Measurements from ENCODE around the gene TBC1D1. TPM values are rescaled to one million over a fixed set of nuclear protein-coding genes. Genes with fewer than 3 reads are reported as not detected.
A peak's percentile ranks its signal among the peaks of the same experiment; 100 is the strongest.

The TBC1D1 gene
- total RNA-seq, 4 donors from 2014 or later: 122 to 258 (median 139) TPM

DNA sequence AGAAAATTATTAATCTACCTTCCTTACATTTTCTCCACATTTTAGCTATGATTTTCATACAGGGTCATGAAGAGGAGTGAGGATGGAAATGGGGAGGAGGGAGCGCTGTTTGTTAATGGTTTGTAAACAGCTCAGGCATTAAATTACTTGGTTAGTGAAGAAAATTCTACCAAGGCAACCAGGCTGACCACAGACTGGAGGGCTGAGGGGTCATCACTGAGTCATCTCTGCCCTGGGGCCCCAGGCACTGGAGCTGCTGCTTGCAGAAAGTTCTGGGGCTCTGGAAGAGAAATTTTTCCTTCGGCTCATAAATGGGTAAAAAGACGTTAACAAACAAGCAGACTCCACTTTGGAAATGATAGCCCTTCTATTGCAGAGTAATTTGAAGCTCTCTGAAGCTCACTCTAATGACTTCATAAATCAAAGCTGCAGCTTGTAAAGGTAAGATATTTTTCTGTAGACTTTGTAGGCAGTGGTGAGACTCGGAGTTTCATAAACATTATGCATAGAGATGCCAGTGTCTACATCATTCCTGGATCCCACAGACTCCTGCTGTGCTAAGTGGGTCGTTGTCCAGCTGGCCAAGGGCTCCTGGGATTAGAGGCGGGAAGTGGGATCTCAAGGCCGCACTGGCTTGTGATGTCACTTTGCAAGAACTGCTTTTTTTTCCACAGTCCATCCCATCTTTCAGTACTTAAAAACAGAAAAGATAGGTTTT, 228.9 kb downstream of the TBC1D1 start:
- H3K27ac ChIP-seq: peak overlapping the region; percentile 19 to 41 (median 32)

DNA sequence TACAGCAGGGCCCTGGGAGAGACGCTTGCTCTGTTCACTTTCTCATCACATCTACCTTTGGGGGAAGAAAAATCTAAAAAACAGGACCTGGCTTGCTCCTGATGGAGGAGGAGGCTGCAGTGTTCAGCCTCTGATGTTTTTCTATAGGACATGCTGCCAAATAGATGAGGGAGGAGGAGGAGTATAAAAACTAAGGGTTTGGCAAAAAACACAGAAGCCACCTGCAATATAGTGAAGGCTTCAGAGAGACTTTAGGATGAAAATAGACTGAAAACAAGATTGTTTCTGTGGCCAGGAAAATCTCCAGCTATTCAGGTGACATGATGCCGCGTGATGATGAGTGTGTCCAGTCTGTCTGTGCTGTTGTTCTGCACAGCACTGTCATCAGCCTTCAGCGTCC, 229.9 kb downstream of the TBC1D1 start:
- no peak for DNase-seq
- no peaks in the 10 kb centered on the region for H3K27me3 ChIP-seq
- in situ Hi-C loops (cut with MboI; ENCODE audit: low pct_ligation_motif_present in 1 of 4, low pct_unique_long_range_greater_than_20kb in 1 of 4, low sequenced_read_pairs in 3 of 4) (no loop called here), intact Hi-C loops (cut with DNase I; ENCODE audit: low total_unique reads) (no loop called here)
- 86 to 93% methylated on average over 4 of the region's 4 CpGs for WGBS, 2 donors (ENCODE audit: low coverage in 1 of 2)
- peaks cover 0 to 8% (median 0%) of the 10 kb centered on the region in 4 donors for H3K4me1 ChIP-seq
- no peak overlapping the region for H3K4me3 ChIP-seq
- peak overlapping the region in 3 of 4 donors; percentile 28 to 41 (median 35) for H3K27ac ChIP-seq
- no peaks in the 10 kb centered on the region for H3K9me3 ChIP-seq
- peaks cover 0 to 27% (median 5%) of the 10 kb centered on the region in 4 donors for H3K36me3 ChIP-seq
- TF ChIP-seq POLR2A (IDR thresholded peaks at IDR 0.05): no peak
- TF ChIP-seq, protein P1, sequence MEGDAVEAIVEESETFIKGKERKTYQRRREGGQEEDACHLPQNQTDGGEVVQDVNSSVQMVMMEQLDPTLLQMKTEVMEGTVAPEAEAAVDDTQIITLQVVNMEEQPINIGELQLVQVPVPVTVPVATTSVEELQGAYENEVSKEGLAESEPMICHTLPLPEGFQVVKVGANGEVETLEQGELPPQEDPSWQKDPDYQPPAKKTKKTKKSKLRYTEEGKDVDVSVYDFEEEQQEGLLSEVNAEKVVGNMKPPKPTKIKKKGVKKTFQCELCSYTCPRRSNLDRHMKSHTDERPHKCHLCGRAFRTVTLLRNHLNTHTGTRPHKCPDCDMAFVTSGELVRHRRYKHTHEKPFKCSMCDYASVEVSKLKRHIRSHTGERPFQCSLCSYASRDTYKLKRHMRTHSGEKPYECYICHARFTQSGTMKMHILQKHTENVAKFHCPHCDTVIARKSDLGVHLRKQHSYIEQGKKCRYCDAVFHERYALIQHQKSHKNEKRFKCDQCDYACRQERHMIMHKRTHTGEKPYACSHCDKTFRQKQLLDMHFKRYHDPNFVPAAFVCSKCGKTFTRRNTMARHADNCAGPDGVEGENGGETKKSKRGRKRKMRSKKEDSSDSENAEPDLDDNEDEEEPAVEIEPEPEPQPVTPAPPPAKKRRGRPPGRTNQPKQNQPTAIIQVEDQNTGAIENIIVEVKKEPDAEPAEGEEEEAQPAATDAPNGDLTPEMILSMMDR (IDR thresholded peaks at IDR 0.05): no peak
- no peak for TF ChIP-seq POLR2AphosphoS5 (IDR thresholded peaks at IDR 0.05)
- no peak for TF ChIP-seq EP300 (IDR thresholded peaks at IDR 0.05; ENCODE audit: low read depth)

More for the DNA sequence above, 228.9 kb downstream of the TBC1D1 start:
- H3K27me3 ChIP-seq: no peaks in the 10 kb centered on the region
- no peak for TF ChIP-seq EP300 (IDR thresholded peaks at IDR 0.05; ENCODE audit: low read depth)
- no peak for TF ChIP-seq POLR2AphosphoS5 (IDR thresholded peaks at IDR 0.05)
- no peak for TF ChIP-seq POLR2A (IDR thresholded peaks at IDR 0.05)
- intact Hi-C loops (cut with DNase I; ENCODE audit: low total_unique reads): no loop called here
- no peaks in the 10 kb centered on the region for H3K9me3 ChIP-seq
- 47 to 75% methylated on average over 7 of the region's 7 CpGs for WGBS, 2 donors (ENCODE audit: low coverage in 1 of 2)
- no peak for DNase-seq
- in situ Hi-C loops (cut with MboI; ENCODE audit: low pct_ligation_motif_present in 1 of 4, low pct_unique_long_range_greater_than_20kb in 1 of 4, low sequenced_read_pairs in 3 of 4): no loop called here
- no peak overlapping the region for H3K4me3 ChIP-seq
- H3K36me3 ChIP-seq: peaks cover 0 to 27% (median 5%) of the 10 kb centered on the region in 4 donors
- peaks cover 0 to 8% (median under 1%) of the 10 kb centered on the region in 4 donors for H3K4me1 ChIP-seq

DNA sequence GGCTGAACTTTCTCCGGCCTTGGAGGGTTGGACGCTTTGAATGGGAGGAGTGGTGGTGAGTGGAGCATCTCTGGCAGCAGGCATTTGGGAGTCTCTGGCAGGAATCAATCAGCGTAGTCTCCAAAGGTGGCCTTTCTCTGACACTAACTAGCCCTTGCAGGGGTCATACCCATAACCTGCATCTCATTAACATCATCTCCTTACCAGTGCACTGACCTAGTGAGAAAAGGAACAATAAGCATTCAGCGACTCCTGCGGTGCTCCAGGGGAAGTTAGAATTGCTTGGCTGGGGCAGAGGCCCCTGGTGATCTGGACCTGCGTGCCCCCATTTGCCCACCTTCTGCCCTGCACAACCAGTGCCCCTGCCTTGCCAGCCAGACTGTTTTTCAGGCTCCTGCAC, 231.2 kb downstream of the TBC1D1 start:
- no peak overlapping the region for H3K27ac ChIP-seq
- H3K27me3 ChIP-seq: no peaks in the 10 kb centered on the region
- WGBS, 2 donors (ENCODE audit: low coverage in 1 of 2): 85 to 98% methylated on average over 3 to 6 of the region's 6 CpGs
- intact Hi-C loops (cut with DNase I; ENCODE audit: low total_unique reads) (no loop called here), in situ Hi-C loops (cut with MboI; ENCODE audit: low pct_ligation_motif_present in 1 of 4, low pct_unique_long_range_greater_than_20kb in 1 of 4, low sequenced_read_pairs in 3 of 4) (no loop called here)
- no peak for DNase-seq
- no peak overlapping the region for H3K4me3 ChIP-seq
- TF ChIP-seq POLR2AphosphoS5 (IDR thresholded peaks at IDR 0.05) (no peak), POLR2A (IDR thresholded peaks at IDR 0.05) (no peak), EP300 (IDR thresholded peaks at IDR 0.05; ENCODE audit: low read depth) (no peak)
- TF ChIP-seq, protein P1 (IDR thresholded peaks at IDR 0.05): no peak
- no peaks in the 10 kb centered on the region for H3K9me3 ChIP-seq
- peaks cover 0 to 27% (median 4%) of the 10 kb centered on the region in 4 donors for H3K36me3 ChIP-seq
- peaks cover 0 to 8% (median 0%) of the 10 kb centered on the region in 4 donors for H3K4me1 ChIP-seq

DNA sequence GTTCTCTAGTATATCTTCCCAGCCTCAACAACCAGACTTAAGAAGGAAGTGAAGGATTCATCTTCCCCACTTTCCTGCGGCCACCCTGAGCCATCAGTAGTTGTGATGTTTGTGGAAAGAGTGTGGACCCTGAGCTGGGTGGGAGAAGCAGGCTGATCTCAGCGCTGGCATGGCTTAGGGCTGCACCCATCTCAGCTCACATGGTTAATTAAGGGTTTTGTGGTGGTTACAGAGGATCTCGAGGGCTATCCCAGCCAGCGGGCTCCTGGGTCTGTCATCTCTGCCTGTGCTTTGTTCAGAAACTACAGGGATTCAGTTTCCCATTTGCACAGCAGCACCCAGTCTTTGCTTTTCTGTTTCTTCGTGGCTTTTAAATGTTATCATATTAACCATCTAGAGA, 232.7 kb downstream of the TBC1D1 start:
- no peak for DNase-seq
- in situ Hi-C loops (cut with MboI; ENCODE audit: low pct_ligation_motif_present in 1 of 4, low pct_unique_long_range_greater_than_20kb in 1 of 4, low sequenced_read_pairs in 3 of 4) (no loop called here), intact Hi-C loops (cut with DNase I; ENCODE audit: low total_unique reads) (no loop called here)
- Histone ChIP-seq H3K4me1 (peaks cover 0 to 12% (median 3%) of the 10 kb centered on the region in 4 donors), H3K27me3 (no peaks in the 10 kb centered on the region), H3K4me3 (no peak overlapping the region), H3K9me3 (no peaks in the 10 kb centered on the region), H3K27ac (no peak overlapping the region), H3K36me3 (peaks cover 0 to 15% (median 2%) of the 10 kb centered on the region in 4 donors)
- 58 to 84% methylated on average over 2 to 5 of the region's 5 CpGs for WGBS, 2 donors (ENCODE audit: low coverage in 1 of 2)
- no peak for TF ChIP-seq POLR2A (IDR thresholded peaks at IDR 0.05)
- TF ChIP-seq, protein P1 (IDR thresholded peaks at IDR 0.05): no peak

Measured in transverse colon (tissue), 4 donors.